Stomach smooth muscle (tissue), 2 donors: ENCODE measurements around the gene ACTN4.

ENCODE experiments used
- H3K27ac ChIP-seq: one replicate; pipeline ENCODE4 v1.7.0; 2013; ENCODE audit warnings: mild to moderate bottlenecking, low read length, inconsistent platforms
- H3K27me3 ChIP-seq, 2 donors: one replicate each; pipeline ENCODE4 v1.7.0; 2013; ENCODE audit warnings: low read length in 2 of 2; ENCODE audit not compliant: insufficient read depth in 2 of 2, control insufficient read depth in 1 of 2
- H3K36me3 ChIP-seq, 2 donors: one replicate each; pipeline ENCODE4 v1.7.0; 2013; ENCODE audit warnings: low read length in 2 of 2; ENCODE audit not compliant: control insufficient read depth in 2 of 2, insufficient read depth in 2 of 2
- H3K4me1 ChIP-seq: one replicate; pipeline ENCODE4 v1.7.0; 2013; ENCODE audit warnings: low read length; ENCODE audit not compliant: control insufficient read depth, insufficient read depth
- H3K4me3 ChIP-seq, 2 donors: one replicate each; pipeline ENCODE4 v1.7.0; 2013; ENCODE audit warnings: low read length in 2 of 2
- H3K9ac ChIP-seq, 2 donors: one replicate each; pipeline ENCODE4 v1.7.0; 2013; ENCODE audit warnings: low read length in 2 of 2, mild to moderate bottlenecking in 1 of 2
- H3K9me3 ChIP-seq, 2 donors: one replicate each; pipeline ENCODE4 v1.7.0; 2013; ENCODE audit warnings: low read length in 2 of 2; ENCODE audit not compliant: control insufficient read depth in 2 of 2
- donor health status: healthy.
- donor health status: Pancreatic carcinoma.

ACTN4 gene

DNA sequence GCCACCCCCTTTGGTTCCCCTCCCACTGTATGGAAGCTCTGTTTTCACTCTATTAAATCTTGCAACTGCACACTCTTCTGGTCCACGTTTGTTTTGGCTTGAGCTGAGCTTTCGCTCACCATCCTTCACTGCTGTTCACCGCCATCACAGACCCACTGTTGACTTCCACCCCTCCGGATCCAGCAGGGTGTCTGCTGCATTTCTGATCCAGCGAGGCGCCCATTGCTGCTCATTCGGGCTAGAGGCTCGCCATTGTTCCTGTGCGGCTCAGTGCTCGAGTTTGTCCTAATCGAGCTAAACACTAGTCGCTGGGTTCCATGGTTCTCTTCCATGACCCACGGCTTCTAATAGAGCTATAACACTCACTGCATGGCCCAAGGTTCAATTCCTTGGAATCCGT is 42.7 kb downstream of the ACTN4 start:
- Histone ChIP-seq H3K27ac (peak overlapping the region; percentile 97), H3K36me3 (no peaks in the 10 kb centered on the region), H3K4me1 (peaks cover 66% of the 10 kb centered on the region), H3K4me3 (no peak overlapping the region), H3K9ac (no peak overlapping the region), H3K9me3 (no peaks in the 10 kb centered on the region), H3K27me3 (no peaks in the 10 kb centered on the region)

DNA sequence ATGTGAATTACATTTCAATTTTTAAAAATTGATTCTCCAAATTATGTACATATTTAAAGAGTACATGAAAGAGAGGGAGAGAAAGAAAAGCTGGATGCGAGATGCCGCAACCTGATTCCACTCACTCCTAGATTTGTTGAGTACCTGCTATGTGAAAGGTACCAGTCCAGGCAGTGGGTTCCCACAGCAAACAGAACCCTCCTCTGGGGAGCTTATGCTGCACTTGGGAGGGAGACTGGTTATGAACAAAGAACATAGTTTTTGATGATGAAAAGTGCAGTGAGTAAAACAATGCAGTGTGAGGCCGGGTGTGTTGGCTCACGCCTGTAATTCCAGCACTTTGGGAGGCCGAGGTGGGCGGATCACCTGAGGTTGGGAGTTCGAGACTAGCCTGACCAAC is 43.4 kb downstream of the ACTN4 start:
- Histone ChIP-seq H3K27ac (peak overlapping the region; percentile 97), H3K27me3 (no peaks in the 10 kb centered on the region), H3K4me3 (no peak overlapping the region), H3K9ac (peak overlapping the region; percentile 21 to 44), H3K9me3 (no peaks in the 10 kb centered on the region), H3K4me1 (peaks cover 66% of the 10 kb centered on the region), H3K36me3 (peaks cover 0 to 2% of the 10 kb centered on the region in 2 donors)

DNA sequence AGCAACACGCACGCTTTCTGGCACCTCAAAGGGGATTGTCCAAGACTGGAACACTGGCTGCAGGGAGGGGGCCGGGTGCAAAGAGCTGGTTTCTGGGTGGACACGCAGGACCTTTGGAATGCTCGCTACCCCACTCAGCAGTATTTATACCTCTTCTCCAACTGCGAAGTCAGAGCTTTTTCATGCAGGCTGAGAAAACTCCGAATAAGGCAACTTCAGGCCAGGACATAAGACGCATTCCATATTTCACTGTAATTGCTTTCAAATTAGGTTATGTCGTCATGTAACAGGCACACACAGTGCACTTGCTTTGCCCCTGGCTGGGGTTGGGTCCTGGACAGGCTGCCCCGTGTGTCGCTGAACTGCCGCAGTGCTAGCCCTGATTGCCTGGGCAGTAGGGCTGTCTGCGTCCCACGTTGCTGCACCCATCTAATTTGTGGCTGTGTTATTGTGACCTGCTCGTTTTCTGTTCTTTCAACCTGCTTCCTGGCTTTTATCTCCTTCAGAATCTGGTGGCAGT is 44.5 kb downstream of the ACTN4 start:
- peak overlapping the region; percentile 77 to 79 for H3K9ac ChIP-seq
- no peaks in the 10 kb centered on the region for H3K9me3 ChIP-seq
- H3K4me1 ChIP-seq = peaks cover 69% of the 10 kb centered on the region
- H3K36me3 ChIP-seq = peaks cover 0 to 9% of the 10 kb centered on the region in 2 donors
- no peaks in the 10 kb centered on the region for H3K27me3 ChIP-seq
- peak overlapping the region in 1 of 2 donors; percentile 40 for H3K4me3 ChIP-seq
- peak overlapping the region; percentile 97 for H3K27ac ChIP-seq

DNA sequence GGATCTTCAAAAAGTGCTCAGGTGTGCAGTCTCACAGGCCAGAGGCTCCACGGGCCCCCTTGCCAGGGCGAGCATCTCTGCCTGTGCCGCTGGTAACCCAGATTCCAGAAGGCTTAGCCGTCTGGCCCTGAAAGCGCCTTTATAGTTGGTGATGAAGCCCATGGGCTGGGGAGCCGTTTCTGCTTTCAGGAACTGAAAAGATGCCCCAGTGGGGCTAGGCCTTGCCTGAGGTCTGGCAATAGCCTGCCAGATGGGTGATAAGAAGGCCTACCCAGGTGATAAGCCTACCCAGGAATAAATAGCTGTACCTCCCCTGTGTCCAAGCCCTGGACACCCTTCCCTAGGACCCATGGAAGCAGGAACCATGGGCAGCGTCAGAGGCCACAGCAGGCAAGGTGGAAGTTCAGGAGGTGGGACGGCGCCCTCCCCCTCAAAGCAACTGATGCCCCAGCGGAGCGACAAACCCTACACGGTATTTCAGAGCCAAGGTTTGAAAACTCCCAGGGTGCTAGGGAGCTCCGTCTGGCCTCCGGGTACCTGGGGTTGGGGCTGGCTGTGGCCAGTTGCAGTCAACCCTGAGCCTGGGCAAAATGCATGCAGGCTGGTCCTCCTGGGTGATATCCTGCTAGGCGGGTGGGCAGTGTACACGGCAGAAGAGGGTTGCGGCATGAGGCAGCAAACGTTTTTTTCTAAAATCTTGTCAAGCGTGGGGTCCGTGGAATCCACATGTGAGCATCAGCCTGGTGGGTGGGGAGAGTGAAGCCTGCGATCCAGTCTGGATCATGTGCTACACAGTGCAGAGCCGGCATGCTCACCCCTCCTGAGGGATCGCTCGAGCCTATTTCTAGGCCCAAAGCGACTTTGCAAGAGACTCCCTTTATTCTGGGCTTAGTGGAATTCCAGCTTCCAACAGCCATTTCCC is 45.3 kb downstream of the ACTN4 start:
- peaks cover 0 to 11% of the 10 kb centered on the region in 2 donors for H3K36me3 ChIP-seq
- H3K27me3 ChIP-seq = no peaks in the 10 kb centered on the region
- peak overlapping the region; percentile 97 for H3K27ac ChIP-seq
- peaks cover 76% of the 10 kb centered on the region for H3K4me1 ChIP-seq
- H3K9me3 ChIP-seq = no peaks in the 10 kb centered on the region
- H3K4me3 ChIP-seq = peak overlapping the region in 1 of 2 donors; percentile 40
- H3K9ac ChIP-seq = peak overlapping the region; percentile 77 to 79

DNA sequence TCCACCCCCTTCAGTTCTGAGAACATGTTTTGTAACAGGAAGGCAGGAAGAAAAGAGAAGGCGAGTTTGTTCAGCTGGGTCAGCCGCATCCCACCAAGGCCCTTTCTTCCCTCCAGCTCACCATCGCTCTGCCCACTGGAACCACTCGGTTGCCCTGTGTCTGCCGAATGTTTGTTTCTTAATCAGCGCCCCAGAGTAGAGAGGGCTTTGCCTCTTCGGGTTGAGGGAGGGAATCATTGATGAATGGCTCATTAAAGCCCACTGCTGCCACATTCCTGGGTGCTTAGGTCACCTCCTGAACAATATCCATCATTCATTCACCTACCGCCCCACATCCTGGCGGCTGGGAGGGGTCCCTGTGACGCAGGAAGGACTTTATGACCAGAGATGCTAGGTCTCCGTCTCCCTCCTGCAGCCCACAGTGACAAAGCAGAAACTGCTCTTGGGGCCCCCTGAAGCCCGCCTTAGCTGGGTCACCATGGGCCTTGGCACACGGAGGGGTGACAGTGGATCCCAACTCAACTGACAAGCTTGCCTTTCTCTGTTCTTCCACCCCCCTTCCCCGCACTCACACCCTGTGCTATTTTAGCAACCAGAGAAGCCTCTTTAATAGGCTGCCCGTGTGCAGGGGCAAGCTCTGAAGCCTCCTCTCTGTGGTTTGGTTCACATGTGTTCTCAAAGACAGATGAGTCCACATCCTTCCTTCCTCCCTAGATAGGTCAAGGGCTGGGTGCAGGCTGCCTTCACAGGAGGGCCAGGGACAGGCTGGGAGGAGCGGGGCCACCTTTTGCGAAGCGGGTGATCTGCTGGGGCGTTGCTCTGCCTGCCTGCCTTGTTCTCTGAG is 46.2 kb downstream of the ACTN4 start:
- peak overlapping the region; percentile 97 for H3K27ac ChIP-seq
- peaks cover 81% of the 10 kb centered on the region for H3K4me1 ChIP-seq
- peaks cover 0 to 12% of the 10 kb centered on the region in 2 donors for H3K36me3 ChIP-seq
- no peaks in the 10 kb centered on the region for H3K9me3 ChIP-seq
- H3K4me3 ChIP-seq = peak overlapping the region in 1 of 2 donors; percentile 29
- H3K27me3 ChIP-seq = no peaks in the 10 kb centered on the region
- H3K9ac ChIP-seq = peak overlapping the region; percentile 77 to 79

DNA sequence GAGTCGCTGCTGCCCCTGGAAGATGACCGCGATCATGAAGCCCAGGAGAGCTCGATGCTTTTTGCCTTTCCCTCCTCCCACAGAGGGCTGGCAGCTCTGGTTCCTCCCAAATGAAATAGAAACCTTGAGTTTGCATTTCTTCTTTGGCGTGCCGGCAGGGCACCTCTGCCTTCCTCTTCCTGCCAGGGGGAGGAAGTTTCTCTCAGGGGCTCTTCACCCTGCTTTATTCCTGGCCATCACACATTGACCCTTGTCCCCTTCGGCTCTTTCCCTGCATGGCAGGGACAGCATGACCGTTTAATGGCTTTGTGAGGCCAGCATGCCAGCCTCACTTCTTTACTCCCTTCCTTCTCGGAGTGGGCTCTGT is 47.9 kb downstream of the ACTN4 start:
- Histone ChIP-seq H3K4me1 (peaks cover 88% of the 10 kb centered on the region), H3K9ac (peak overlapping the region in 1 of 2 donors; percentile 51), H3K4me3 (peak overlapping the region in 1 of 2 donors; percentile 49), H3K36me3 (peaks cover 0 to 12% of the 10 kb centered on the region in 2 donors), H3K9me3 (no peaks in the 10 kb centered on the region), H3K27ac (peak overlapping the region; percentile 86), H3K27me3 (no peaks in the 10 kb centered on the region)

DNA sequence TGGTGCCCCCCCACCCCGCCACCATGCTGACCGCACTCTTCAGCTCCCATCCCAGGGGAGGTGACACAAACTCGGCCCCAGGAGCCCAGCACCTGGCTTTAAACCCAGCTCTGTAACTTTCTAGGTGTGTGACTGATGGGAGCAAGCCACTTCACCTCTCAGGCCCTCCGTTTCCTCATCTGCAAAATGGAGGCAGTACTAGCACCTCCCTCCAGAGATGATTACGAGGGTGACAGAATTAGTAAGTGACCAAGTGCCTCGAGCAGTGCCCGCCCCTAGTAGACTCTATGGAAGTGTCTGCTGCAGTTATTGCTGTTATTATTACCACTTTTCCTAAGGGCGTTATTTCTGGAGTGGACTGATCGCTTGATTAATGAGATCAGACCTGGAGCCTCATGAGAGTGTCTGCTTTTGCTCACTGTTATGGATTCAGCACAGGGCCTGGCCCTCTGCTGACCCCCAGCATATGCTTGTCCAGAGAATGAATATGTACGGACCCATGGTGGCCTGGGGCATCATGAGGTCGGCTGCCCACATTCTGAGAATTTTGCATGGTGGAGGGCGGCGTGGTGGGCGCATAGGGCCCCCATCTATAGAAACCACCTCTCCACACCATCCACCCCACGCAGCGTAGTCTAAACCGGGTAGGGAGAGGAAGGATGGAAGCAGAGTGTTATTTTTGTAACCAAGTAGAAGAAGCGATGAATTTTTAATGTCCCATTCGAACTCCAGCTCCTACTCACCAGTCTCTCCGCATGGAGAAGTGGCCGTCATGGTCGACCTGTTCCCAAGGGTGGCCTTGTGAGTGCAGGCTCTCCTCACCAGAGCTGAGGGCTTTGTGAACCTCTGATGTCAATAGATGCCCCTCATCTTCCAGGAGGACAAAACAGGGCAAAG is 48.6 kb downstream of the ACTN4 start:
- H3K4me3 ChIP-seq = peak overlapping the region in 1 of 2 donors; percentile 8
- peaks cover 0 to 14% of the 10 kb centered on the region in 2 donors for H3K36me3 ChIP-seq
- peaks cover 92% of the 10 kb centered on the region for H3K4me1 ChIP-seq
- peak overlapping the region; percentile 86 for H3K27ac ChIP-seq
- peak overlapping the region in 1 of 2 donors; percentile 5 for H3K9ac ChIP-seq
- H3K27me3 ChIP-seq = no peaks in the 10 kb centered on the region
- H3K9me3 ChIP-seq = no peaks in the 10 kb centered on the region

DNA sequence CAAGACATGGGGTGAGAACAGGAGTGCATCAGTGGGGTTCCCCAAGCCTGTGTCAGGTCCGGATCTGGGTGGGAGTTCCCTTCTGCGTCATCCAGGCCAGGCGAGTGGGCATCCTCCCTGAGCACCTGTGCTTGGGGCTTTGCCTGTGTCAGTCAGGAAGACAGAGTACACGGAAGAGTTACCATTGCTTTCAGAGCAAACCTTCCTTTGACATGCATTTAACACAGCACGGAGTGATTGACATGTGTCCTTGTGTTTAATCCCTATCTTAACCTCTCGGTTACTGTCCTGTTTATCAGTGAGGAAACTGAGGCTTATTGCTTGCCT is 49.2 kb downstream of the ACTN4 start:
- Histone ChIP-seq H3K36me3 (peaks cover 0 to 20% of the 10 kb centered on the region in 2 donors), H3K4me3 (no peak overlapping the region), H3K27me3 (no peaks in the 10 kb centered on the region), H3K27ac (peak overlapping the region; percentile 86), H3K4me1 (peaks cover 94% of the 10 kb centered on the region), H3K9ac (no peak overlapping the region), H3K9me3 (no peaks in the 10 kb centered on the region)

DNA sequence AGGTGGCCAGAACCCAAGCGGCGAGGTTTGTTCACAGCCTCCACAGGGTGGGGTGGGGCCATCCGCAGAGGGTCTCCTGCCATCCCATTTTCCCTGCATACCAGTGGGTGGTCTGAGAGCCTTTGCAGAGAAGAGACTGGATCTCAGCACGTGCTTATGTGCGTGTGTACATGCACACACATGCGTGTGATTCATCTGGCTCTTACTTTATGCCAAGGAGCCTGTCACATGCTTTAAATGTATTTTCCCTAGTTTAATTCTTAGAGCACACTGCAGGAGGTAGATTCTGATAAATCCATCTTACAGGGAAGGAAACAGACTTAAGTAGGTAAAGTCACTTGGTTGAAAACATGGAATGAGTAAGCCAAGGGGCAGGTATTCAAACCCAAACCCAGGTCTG is 49.7 kb downstream of the ACTN4 start:
- H3K9me3 ChIP-seq = no peaks in the 10 kb centered on the region
- peaks cover 0 to 20% of the 10 kb centered on the region in 2 donors for H3K36me3 ChIP-seq
- peaks cover 94% of the 10 kb centered on the region for H3K4me1 ChIP-seq
- H3K27ac ChIP-seq = peak overlapping the region; percentile 86
- no peak overlapping the region for H3K4me3 ChIP-seq
- H3K27me3 ChIP-seq = no peaks in the 10 kb centered on the region
- H3K9ac ChIP-seq = no peak overlapping the region

DNA sequence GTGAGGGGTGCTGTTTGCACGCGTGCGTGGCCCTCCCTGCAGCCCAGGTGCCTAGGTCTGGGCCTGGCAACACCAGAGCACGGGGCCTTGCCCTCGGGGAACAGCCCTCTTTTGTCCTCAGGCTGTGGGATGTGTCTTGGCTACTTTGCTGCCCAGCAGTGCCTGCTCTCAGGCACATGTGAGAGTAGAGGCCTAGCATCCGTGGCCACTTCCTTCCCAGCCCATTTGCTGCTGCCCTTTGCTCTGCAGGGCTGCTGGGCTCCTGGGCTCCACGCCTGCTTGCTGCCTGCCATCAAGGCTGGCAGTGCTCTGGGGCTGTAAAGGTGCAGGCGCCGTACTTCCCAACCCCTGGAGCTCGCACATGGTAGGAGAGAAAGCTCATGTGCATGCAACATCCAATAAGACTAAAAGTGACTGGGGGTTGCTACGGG is 50.2 kb downstream of the ACTN4 start:
- no peaks in the 10 kb centered on the region for H3K9me3 ChIP-seq
- no peaks in the 10 kb centered on the region for H3K27me3 ChIP-seq
- H3K27ac ChIP-seq = peak overlapping the region; percentile 86
- no peak overlapping the region for H3K4me3 ChIP-seq
- peaks cover 94% of the 10 kb centered on the region for H3K4me1 ChIP-seq
- peaks cover 2 to 21% of the 10 kb centered on the region in 2 donors for H3K36me3 ChIP-seq
- no peak overlapping the region for H3K9ac ChIP-seq
